SK-N-SH treated with all-trans-retinoic acid at 6 μM for 48 hours (cell line): ENCODE results near the gene FBXL17.

ENCODE experiments used
- PPARA ChIP-seq: fragments of 250-450 bp; sonication (Bioruptor Pico); IDR thresholded peaks from 2 replicates; pipeline ENCODE4 v1.5.0; 2020; ENCODE audit warnings: mild to moderate bottlenecking, borderline replicate concordance
- SNAI2 ChIP-seq: fragments of 250-450 bp; sonication (Bioruptor Pico); IDR thresholded peaks from 2 replicates; pipeline ENCODE4 v1.5.0; 2020; ENCODE audit warnings: mild to moderate bottlenecking, moderate library complexity
- TOX ChIP-seq: fragments of 250-450 bp; sonication (Bioruptor Pico); IDR thresholded peaks from 2 replicates; pipeline ENCODE4 v1.8.0; 2021; ENCODE audit warnings: mild to moderate bottlenecking, moderate library complexity, borderline replicate concordance
- ZC3H10 ChIP-seq: fragments of 250-450 bp; sonication (Bioruptor Pico); IDR thresholded peaks from 2 replicates; pipeline ENCODE4 v1.5.1; 2021; ENCODE audit warnings: mild to moderate bottlenecking, moderate library complexity
- ZFP3 ChIP-seq: fragments of 250-450 bp; sonication (Bioruptor Pico); IDR thresholded peaks from 2 replicates; pipeline ENCODE4 v1.5.0; 2020; ENCODE audit warnings: mild to moderate bottlenecking, moderate library complexity
- ZFP30 ChIP-seq: fragments of 450-650 bp; formaldehyde crosslinking; IDR thresholded peaks from 2 replicates; pipeline ENCODE4 v1.5.0; 2022; ENCODE audit warnings: mild to moderate bottlenecking, moderate library complexity
- ZNF8 ChIP-seq: fragments of 450-650 bp; formaldehyde crosslinking; IDR thresholded peaks from 2 replicates; pipeline ENCODE4 v1.5.0; 2020; ENCODE audit warnings: mild to moderate bottlenecking, moderate library complexity
- TF ChIP-seq, protein P1 (sequence below): fragments of 250-450 bp; sonication (Bioruptor Pico); IDR thresholded peaks from 2 replicates; pipeline ENCODE4 v1.8.0; 2020; ENCODE audit warnings: mild to moderate bottlenecking, moderate library complexity, borderline replicate concordance
- TF ChIP-seq, protein P2 (sequence below): fragments of 250-450 bp; sonication (Bioruptor Pico); IDR thresholded peaks from 2 replicates; pipeline ENCODE4 v1.5.1; 2020; ENCODE audit warnings: low read depth, mild to moderate bottlenecking, moderate library complexity
- TF ChIP-seq, protein P3 (sequence below): fragments of 250-450 bp; sonication (Bioruptor Pico); IDR thresholded peaks from 2 replicates; pipeline ENCODE4 v1.5.1; 2021; ENCODE audit warnings: mild to moderate bottlenecking, moderate library complexity

DNA sequence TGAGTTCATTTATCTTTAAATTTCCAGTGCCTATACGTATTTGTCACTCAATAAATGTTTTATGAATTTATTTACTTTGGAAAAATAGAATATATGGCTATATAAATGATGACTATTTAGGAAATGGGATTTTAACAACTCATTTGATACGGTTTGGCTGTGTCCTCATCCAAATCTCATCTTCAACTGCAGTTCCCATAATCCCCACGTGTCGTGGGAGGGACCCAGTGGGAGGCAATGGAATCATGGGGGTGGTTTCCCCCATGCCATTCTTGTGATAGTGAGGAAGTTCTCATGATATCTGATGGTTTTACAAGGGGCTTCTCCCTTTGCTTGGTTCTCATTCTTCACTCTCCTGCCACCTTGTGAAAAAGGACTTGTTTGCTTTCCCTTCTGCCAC lies 523.6 kb downstream of the FBXL17 start:
- no peak for TF ChIP-seq SNAI2 (CRISPR knock-in tag)
- no peak for TF ChIP-seq ZFP30 (CRISPR knock-in tag)
- TF ChIP-seq, protein P1, sequence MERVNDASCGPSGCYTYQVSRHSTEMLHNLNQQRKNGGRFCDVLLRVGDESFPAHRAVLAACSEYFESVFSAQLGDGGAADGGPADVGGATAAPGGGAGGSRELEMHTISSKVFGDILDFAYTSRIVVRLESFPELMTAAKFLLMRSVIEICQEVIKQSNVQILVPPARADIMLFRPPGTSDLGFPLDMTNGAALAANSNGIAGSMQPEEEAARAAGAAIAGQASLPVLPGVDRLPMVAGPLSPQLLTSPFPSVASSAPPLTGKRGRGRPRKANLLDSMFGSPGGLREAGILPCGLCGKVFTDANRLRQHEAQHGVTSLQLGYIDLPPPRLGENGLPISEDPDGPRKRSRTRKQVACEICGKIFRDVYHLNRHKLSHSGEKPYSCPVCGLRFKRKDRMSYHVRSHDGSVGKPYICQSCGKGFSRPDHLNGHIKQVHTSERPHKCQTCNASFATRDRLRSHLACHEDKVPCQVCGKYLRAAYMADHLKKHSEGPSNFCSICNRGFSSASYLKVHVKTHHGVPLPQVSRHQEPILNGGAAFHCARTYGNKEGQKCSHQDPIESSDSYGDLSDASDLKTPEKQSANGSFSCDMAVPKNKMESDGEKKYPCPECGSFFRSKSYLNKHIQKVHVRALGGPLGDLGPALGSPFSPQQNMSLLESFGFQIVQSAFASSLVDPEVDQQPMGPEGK: no peak
- no peak for TF ChIP-seq ZFP3
- TF ChIP-seq, protein P2, sequence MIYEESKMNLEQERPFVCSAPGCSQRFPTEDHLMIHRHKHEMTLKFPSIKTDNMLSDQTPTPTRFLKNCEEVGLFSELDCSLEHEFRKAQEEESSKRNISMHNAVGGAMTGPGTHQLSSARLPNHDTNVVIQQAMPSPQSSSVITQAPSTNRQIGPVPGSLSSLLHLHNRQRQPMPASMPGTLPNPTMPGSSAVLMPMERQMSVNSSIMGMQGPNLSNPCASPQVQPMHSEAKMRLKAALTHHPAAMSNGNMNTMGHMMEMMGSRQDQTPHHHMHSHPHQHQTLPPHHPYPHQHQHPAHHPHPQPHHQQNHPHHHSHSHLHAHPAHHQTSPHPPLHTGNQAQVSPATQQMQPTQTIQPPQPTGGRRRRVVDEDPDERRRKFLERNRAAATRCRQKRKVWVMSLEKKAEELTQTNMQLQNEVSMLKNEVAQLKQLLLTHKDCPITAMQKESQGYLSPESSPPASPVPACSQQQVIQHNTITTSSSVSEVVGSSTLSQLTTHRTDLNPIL (CRISPR knock-in tag): no peak
- TF ChIP-seq, protein P3, sequence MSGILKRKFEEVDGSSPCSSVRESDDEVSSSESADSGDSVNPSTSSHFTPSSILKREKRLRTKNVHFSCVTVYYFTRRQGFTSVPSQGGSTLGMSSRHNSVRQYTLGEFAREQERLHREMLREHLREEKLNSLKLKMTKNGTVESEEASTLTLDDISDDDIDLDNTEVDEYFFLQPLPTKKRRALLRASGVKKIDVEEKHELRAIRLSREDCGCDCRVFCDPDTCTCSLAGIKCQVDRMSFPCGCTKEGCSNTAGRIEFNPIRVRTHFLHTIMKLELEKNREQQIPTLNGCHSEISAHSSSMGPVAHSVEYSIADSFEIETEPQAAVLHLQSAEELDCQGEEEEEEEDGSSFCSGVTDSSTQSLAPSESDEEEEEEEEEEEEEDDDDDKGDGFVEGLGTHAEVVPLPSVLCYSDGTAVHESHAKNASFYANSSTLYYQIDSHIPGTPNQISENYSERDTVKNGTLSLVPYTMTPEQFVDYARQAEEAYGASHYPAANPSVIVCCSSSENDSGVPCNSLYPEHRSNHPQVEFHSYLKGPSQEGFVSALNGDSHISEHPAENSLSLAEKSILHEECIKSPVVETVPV (CRISPR knock-in tag): no peak
- TF ChIP-seq PPARA (CRISPR knock-in tag): no peak
- TF ChIP-seq TOX: no peak
- TF ChIP-seq ZNF8 (CRISPR knock-in tag): no peak
- no peak for TF ChIP-seq ZC3H10 (CRISPR knock-in tag)
